Measurements from ENCODE around the gene CYP19A1. TPM values are rescaled to one million over a fixed set of nuclear protein-coding genes. Genes with fewer than 3 reads are reported as not detected.

The CYP19A1 gene
- total RNA-seq, 1 donor from 2014 or later: not detected

- H3K27me3 ChIP-seq: no peaks in the 10 kb centered on the region
- H3F3A ChIP-seq (ENCODE audit: low read depth): no peaks in the 10 kb centered on the region
- TF ChIP-seq EZH2 (IDR thresholded peaks at IDR 0.05) (no peak), EZH2phosphoT487 (IDR thresholded peaks at IDR 0.05) (no peak), CTCF (IDR thresholded peaks at IDR 0.05) (no peak)
- no peaks in the 10 kb centered on the region for H3K36me3 ChIP-seq
- H3K79me2 ChIP-seq (ENCODE audit: low read depth): no peaks in the 10 kb centered on the region
- H3K36me3 Mint-ChIP-seq: no peaks in the 10 kb centered on the region
- no peak overlapping the region for H3K4me3 ChIP-seq
- no peak overlapping the region for H3K9ac ChIP-seq
- H3K4me3 Mint-ChIP-seq: no peak overlapping the region
- H3K4me1 Mint-ChIP-seq: peaks cover 2% of the 10 kb centered on the region
- H4K20me1 ChIP-seq (ENCODE audit: low read depth): no peaks in the 10 kb centered on the region
- H3K27ac ChIP-seq: no peak overlapping the region
- no peak for DNase-seq (ENCODE audit: low spot score)
- no peaks in the 10 kb centered on the region for H3K27me3 Mint-ChIP-seq (ENCODE audit: insufficient read depth, low read depth)
- no peaks in the 10 kb centered on the region for H3K9me3 Mint-ChIP-seq
- no peak overlapping the region for H3K27ac Mint-ChIP-seq
- no peak overlapping the region for H2AFZ ChIP-seq (replicated peaks)
- H3K9me3 ChIP-seq (ENCODE audit: low read depth): no peaks in the 10 kb centered on the region
- no peak overlapping the region for H3K4me2 ChIP-seq
- no peaks in the 10 kb centered on the region for H3K4me1 ChIP-seq
Measured at GRCh38 chr15:51183076-51183475, 155.3 kb downstream of the CYP19A1 start.

GRCh38 chr15:51181905-51182304 is 156.5 kb downstream of the CYP19A1 start:
- Mint-ChIP-seq H3K9me3 (no peaks in the 10 kb centered on the region), H3K27ac (no peak overlapping the region), H3K36me3 (no peaks in the 10 kb centered on the region)

GRCh38 chr15:51181221-51181620 is 157.2 kb downstream of the CYP19A1 start:
- Mint-ChIP-seq H3K27me3 (ENCODE audit: insufficient read depth, low read depth) (no peaks in the 10 kb centered on the region), H3K36me3 (no peaks in the 10 kb centered on the region), H3K27ac (no peak overlapping the region), H3K4me1 (peaks cover 2% of the 10 kb centered on the region), H3K9me3 (no peaks in the 10 kb centered on the region), H3K4me3 (no peak overlapping the region)
- Histone ChIP-seq H3K27ac (no peak overlapping the region), H3K9me3 (ENCODE audit: low read depth) (no peaks in the 10 kb centered on the region), H3K4me1 (no peaks in the 10 kb centered on the region), H3K27me3 (no peaks in the 10 kb centered on the region), H3F3A (ENCODE audit: low read depth) (no peaks in the 10 kb centered on the region), H3K4me3 (no peak overlapping the region), H2AFZ (replicated peaks) (no peak overlapping the region), H4K20me1 (ENCODE audit: low read depth) (no peaks in the 10 kb centered on the region), H3K9ac (no peak overlapping the region), H3K4me2 (no peak overlapping the region), H3K36me3 (no peaks in the 10 kb centered on the region), H3K79me2 (ENCODE audit: low read depth) (no peaks in the 10 kb centered on the region)
- DNase-seq (ENCODE audit: low spot score): no peak
- TF ChIP-seq CTCF (IDR thresholded peaks at IDR 0.05) (no peak), EZH2phosphoT487 (IDR thresholded peaks at IDR 0.05) (no peak), EZH2 (IDR thresholded peaks at IDR 0.05) (no peak)

More at GRCh38 chr15:51181905-51182304, 156.5 kb downstream of the CYP19A1 start:
- TF ChIP-seq CTCF (IDR thresholded peaks at IDR 0.05): no peak
- no peak for TF ChIP-seq EZH2phosphoT487 (IDR thresholded peaks at IDR 0.05)
- TF ChIP-seq EZH2 (IDR thresholded peaks at IDR 0.05): no peak
- Histone ChIP-seq H3K9ac (no peak overlapping the region), H3K4me2 (no peak overlapping the region), H4K20me1 (ENCODE audit: low read depth) (no peaks in the 10 kb centered on the region), H3F3A (ENCODE audit: low read depth) (no peaks in the 10 kb centered on the region), H3K4me1 (no peaks in the 10 kb centered on the region), H3K9me3 (ENCODE audit: low read depth) (no peaks in the 10 kb centered on the region), H3K27me3 (no peaks in the 10 kb centered on the region), H2AFZ (replicated peaks) (no peak overlapping the region), H3K36me3 (no peaks in the 10 kb centered on the region), H3K79me2 (ENCODE audit: low read depth) (no peaks in the 10 kb centered on the region), H3K27ac (no peak overlapping the region), H3K4me3 (no peak overlapping the region)
- no peaks in the 10 kb centered on the region for H3K27me3 Mint-ChIP-seq (ENCODE audit: insufficient read depth, low read depth)
- peaks cover 2% of the 10 kb centered on the region for H3K4me1 Mint-ChIP-seq
- DNase-seq (ENCODE audit: low spot score): no peak
- no peak overlapping the region for H3K4me3 Mint-ChIP-seq
